Measurements from ENCODE around the gene RAB26.
"Not testable (repeated sequence)": the region's sequence is repeated elsewhere in the genome, so short reads cannot be mapped to it uniquely, and the experiment has no call there.

GRCh38 chr16:2122934-2123683, 25.3 kb upstream of the RAB26 start:
- TF ChIP-seq CTCF (IDR thresholded peaks at IDR 0.05 in 8 of 11, conservative IDR thresholded peaks at IDR 0.05 in 3 of 11); POLR2AphosphoS5 (IDR thresholded peaks at IDR 0.05); POLR2A (IDR thresholded peaks at IDR 0.05): not testable (repeated sequence)
